SH-SY5Y (cell line): ENCODE results near the gene CRABP2.

Experiments used
- GATA2 ChIP-seq: IDR thresholded peaks from 2 replicates; pipeline ENCODE4 v1.6.1; 2011; ENCODE audit warnings: mild to moderate bottlenecking, low read depth, low read length
- GATA3 ChIP-seq: IDR thresholded peaks from 2 replicates; pipeline ENCODE4 v1.6.1; 2011; ENCODE audit warnings: low read depth, mild to moderate bottlenecking, low read length, moderate library complexity

- no peak for TF ChIP-seq GATA2
- TF ChIP-seq GATA3: no peak
Observed at GRCh38 chr1:156714830-156715229, 9.4 kb upstream of the CRABP2 start.
